GM12878 (cell line): ENCODE results near the gene EOMES. TPM values are rescaled to one million over a fixed set of nuclear protein-coding genes. Genes with fewer than 3 reads are reported as not detected.

Experiments
- ATAC-seq: fragments of 200-7000 bp; cut with Tn5 transposase; 3 replicates; pipeline ENCODE4 v1.9.1; 2020; ENCODE audit warnings: mild to moderate bottlenecking, moderate library complexity
- Bru-seq: library from RNA; stranded (reverse); fragments of 400-500 nt; gene quantifications from one replicate; lab custom pipeline; 2021; lab: Mats Ljungman, UMichigan
- BruChase-seq, 2 experiments: library from RNA; stranded (reverse); fragments of 400-500 nt; gene quantifications; one replicate each; lab custom pipeline; 2021; lab: Mats Ljungman, UMichigan
- BruUV-seq: library from RNA; stranded (reverse); fragments of 400-500 nt; replicated peaks from 2 replicates; lab custom pipeline; 2021; lab: Mats Ljungman, UMichigan
- CTCF ChIA-PET: fragments of 300-600 bp; sonication (Branson Sonifier 250); formaldehyde crosslinking; extraction: SDS; loops from one replicate; lab custom pipeline; 2021; ENCODE audit warnings: inconsistent platforms; lab: Yijun Ruan, JAX
- POLR2A ChIA-PET: fragments of 350-600 bp; formaldehyde crosslinking; extraction: SDS; loops from one replicate; lab custom pipeline; 2021; ENCODE audit warnings: inconsistent platforms; lab: Charles Lee
- RAD21 ChIA-PET: fragments of 300-600 bp; sonication (Branson Sonifier 250); formaldehyde crosslinking; loops from one replicate; lab custom pipeline; 2023; ENCODE audit warnings: antibody characterized with exemption; ENCODE audit not compliant: unreplicated experiment; lab: Charles Lee
- SMC1A ChIA-PET: fragments of 300-600 bp; sonication (Branson Sonifier 250); formaldehyde crosslinking; loops from one replicate; lab custom pipeline; 2023; ENCODE audit not compliant: unreplicated experiment, uncharacterized antibody; lab: Charles Lee
- DNase-seq: peaks from one replicate; pipeline ENCODE4 v3.0.0-alpha.2; 2011; ENCODE audit warnings: low read depth, low spot score
- FAIRE-seq: peaks from 3 replicates; lab custom pipeline; 2011; peaks lifted over from hg19 to GRCh38; lab: Jason Lieb, UNC
- H2AFZ ChIP-seq: 2 replicates; pipeline ENCODE4 v1.6.0; 2011; ENCODE audit warnings: low read depth, low read length, control low read depth; ENCODE audit not compliant: control insufficient read depth
- H3K27ac ChIP-seq: 2 replicates; pipeline ENCODE4 v1.5.1; 2011; ENCODE audit warnings: control low read depth; ENCODE audit not compliant: control insufficient read depth, insufficient read depth
- H3K27me3 ChIP-seq, 2 experiments: replicated peaks in 1 of 2; 2 replicates each; pipeline versions ENCODE4 v1.6.0 to v1.6.1; 2011; ENCODE audit warnings: low read length in 1 of 2; ENCODE audit not compliant: control insufficient read depth in 2 of 2, insufficient read depth in 2 of 2
- H3K36me3 ChIP-seq, 2 experiments: 2 replicates each; pipeline ENCODE4 v1.5.1; 2011; ENCODE audit warnings: low read length in 1 of 2; ENCODE audit not compliant: control insufficient read depth in 2 of 2, insufficient read depth in 2 of 2
- H3K4me1 ChIP-seq: 2 replicates; pipeline ENCODE4 v1.6.1; 2011; ENCODE audit warnings: mild to moderate bottlenecking, low read length, moderate library complexity, mixed read lengths; ENCODE audit not compliant: control insufficient read depth, insufficient read depth
- H3K4me2 ChIP-seq: 2 replicates; pipeline ENCODE4 v1.6.0; 2011; ENCODE audit warnings: control low read depth; ENCODE audit not compliant: control insufficient read depth, insufficient read depth
- H3K4me3 ChIP-seq: fragments of 200-600 bp; sonication (generic); 2 replicates; pipeline ENCODE4 v1.5.1; 2016
- H3K79me2 ChIP-seq: 2 replicates; pipeline ENCODE4 v1.6.0; 2011; ENCODE audit warnings: low read length; ENCODE audit not compliant: control insufficient read depth, insufficient read depth
- H3K9ac ChIP-seq: 2 replicates; pipeline ENCODE4 v1.8.0; 2011; ENCODE audit warnings: low read length, control low read depth, mixed read lengths; ENCODE audit not compliant: control insufficient read depth, insufficient read depth
- H3K9me3 ChIP-seq: replicated peaks from 3 replicates; pipeline ENCODE4 v1.5.1; 2011; ENCODE audit warnings: mild to moderate bottlenecking, low read length; ENCODE audit not compliant: control insufficient read depth, insufficient read depth
- H4K20me1 ChIP-seq: 2 replicates; pipeline ENCODE4 v1.6.0; 2011; ENCODE audit not compliant: control insufficient read depth, insufficient read depth
- EZH2 ChIP-seq: IDR thresholded peaks from 2 replicates; pipeline ENCODE4 v1.6.1; 2012; ENCODE audit warnings: low read depth, mild to moderate bottlenecking, control low read depth, inconsistent platforms, low read length, borderline replicate concordance; ENCODE audit not compliant: control insufficient read depth
- FOS ChIP-seq: IDR thresholded peaks from 3 replicates; pipeline ENCODE4 v1.6.1; 2011; ENCODE audit warnings: borderline replicate concordance; ENCODE audit not compliant: insufficient read length; ENCODE audit errors: extremely low read depth
- FOXM1 ChIP-seq: IDR thresholded peaks from 2 replicates; pipeline ENCODE4 v1.6.1; 2012; ENCODE audit warnings: low read depth, mild to moderate bottlenecking, inconsistent platforms, low read length, moderate library complexity
- IKZF1 ChIP-seq: fragments of 450-650 bp; conservative IDR thresholded peaks from 2 replicates; pipeline ENCODE4 v1.6.1; 2017; ENCODE audit warnings: antibody characterized with exemption, mild to moderate bottlenecking
- IKZF2 ChIP-seq, 2 experiments: fragments of 450-650 bp; IDR thresholded peaks; 2 replicates each; pipeline ENCODE4 v1.6.1; 2017; ENCODE audit warnings: mild to moderate bottlenecking in 2 of 2, moderate library complexity in 2 of 2
- TCF3 ChIP-seq: IDR thresholded peaks from 2 replicates; pipeline ENCODE4 v1.6.1; 2012; ENCODE audit warnings: low read depth, mild to moderate bottlenecking, low read length, borderline replicate concordance; ENCODE audit not compliant: insufficient read depth
- ZBED1 ChIP-seq: IDR thresholded peaks from 2 replicates; pipeline ENCODE4 v1.6.1; 2016; ENCODE audit warnings: borderline replicate concordance
- ZNF24 ChIP-seq: fragments of 450-650 bp; IDR thresholded peaks from 2 replicates; pipeline ENCODE4 v1.6.1; 2017; ENCODE audit warnings: antibody characterized with exemption, mild to moderate bottlenecking
- ZSCAN29 ChIP-seq: fragments of 450-650 bp; IDR thresholded peaks from 2 replicates; pipeline ENCODE4 v1.6.1; 2017; ENCODE audit warnings: mild to moderate bottlenecking, moderate library complexity
- ZZZ3 ChIP-seq: IDR thresholded peaks from 2 replicates; pipeline ENCODE4 v1.6.1; 2011; ENCODE audit warnings: low read depth; ENCODE audit not compliant: control insufficient read depth, insufficient read length
- WGBS: methylation state at CpG from one replicate; pipeline ENCODE4 v1.1.6; 2016; ENCODE audit warnings: low lambda C conversion rate; ENCODE audit not compliant: insufficient replicate concordance, insufficient coverage; ENCODE audit errors: missing lambda C conversion rate; 5-methylcytosine and 5-hydroxymethylcytosine counted together
- in situ Hi-C: fragments of 300-500 bp; cut with MboI; formaldehyde crosslinking; loops from 9 replicates; pipeline ENCODE4 v1.14.3; 2018; ENCODE audit warnings: mixed read lengths
- intact Hi-C: fragments of 100-400 bp; cut with micrococcal nuclease; formaldehyde crosslinking; loops from one replicate; pipeline ENCODE4 v1.14.2; 2022; ENCODE audit not compliant: unreplicated experiment
- long read RNA-seq, 2 experiments: library from polyadenylated mRNA; unstranded; transcript quantifications; one replicate each; pipeline ENCODE4 v2.0.0, GENCODE V29; 2019 to 2020
- polyA minus RNA-seq, 3 experiments: library from RNA; depleted of rRNA, polyadenylated mRNA; stranded (reverse); fragments of >200 nt; gene quantifications; 2 replicates each; pipeline ENCODE4 v1.2.3, GENCODE V29; 2011
- polyA plus RNA-seq, 11 experiments: library from polyadenylated mRNA; depleted of rRNA in 4 of 11; unstranded in 6 of 11; stranded (reverse) in 5 of 11; fragments of >200 nt; fragmentation: Nextera tagmentation in 4 of 11; fragmentation: Illumina TruSeq in 1 of 11; extraction: Ambion mirVana in 4 of 11; extraction: Trizol in 1 of 11; gene quantifications; 1 replicate in 1 of 11; 2 replicates in 10 of 11; pipeline versions ENCODE4 v1.2.1 to v1.2.3, GENCODE V29; 2011 to 2016; ENCODE audit warnings: inconsistent platforms in 2 of 11, missing spikeins in 2 of 11, low read depth in 1 of 11
- total RNA-seq, 4 experiments: library from RNA; depleted of rRNA in 3 of 4; stranded (reverse); fragments of >200 nt in 3 of 4; fragmentation: Illumina TruSeq in 1 of 4; extraction: Trizol in 1 of 4; gene quantifications; 2 replicates each; pipeline versions ENCODE4 v1.2.1 to v1.2.3, GENCODE V29; 2013 to 2021
- TF ChIP-seq, protein P1 (sequence below): IDR thresholded peaks from 2 replicates; pipeline ENCODE4 v1.6.1; 2012; ENCODE audit warnings: low read depth, low read length, improper control_type of control experiment
- TF ChIP-seq, protein P2 (sequence below): fragments of 450-650 bp; IDR thresholded peaks from 2 replicates; pipeline ENCODE4 v1.6.1; 2017; ENCODE audit warnings: mild to moderate bottlenecking, moderate library complexity

The EOMES gene
- 12.8 and 13.0 TPM in 2 replicates for total RNA-seq (2013; cell fraction: nucleolus; rRNA removed)
- total RNA-seq (2014; rRNA removed) = 5.3 and 5.5 TPM in 2 replicates
- total RNA-seq (2014; rRNA removed; fragmentation: Illumina TruSeq; extraction: Trizol) = 3.5 and 4.0 TPM in 2 replicates
- total RNA-seq (2021) = 5.5 and 6.1 TPM in 2 replicates
- not detected for polyA plus RNA-seq (2011; ENCODE audit: low read depth)
- 148 and 178 TPM in 2 replicates for polyA plus RNA-seq (2011; rRNA removed)
- polyA plus RNA-seq (2011; cell fraction: cytosol; rRNA removed) = 91.9 and 94.9 TPM in 2 replicates
- polyA plus RNA-seq (2011; cell fraction: nucleus; rRNA removed) = 127 and 131 TPM in 2 replicates
- polyA plus RNA-seq (2012) = 0.19 and 0.38 TPM in 2 replicates
- 6.6 TPM in 2 replicates for polyA plus RNA-seq (2014; fragmentation: Illumina TruSeq; extraction: Trizol)
- 1 to 10 TPM; 1.5 to 2.8 TPM for polyA plus RNA-seq (2014; fragmentation: Nextera tagmentation; extraction: Ambion mirVana)
- polyA plus RNA-seq (2014; rRNA removed) = 5.0 and 5.3 TPM in 2 replicates
- 1 to 10 TPM; 1.8 to 2.5 TPM for polyA plus RNA-seq (2016; fragmentation: Nextera tagmentation; extraction: Ambion mirVana)
- polyA minus RNA-seq (2011; rRNA and poly(A)+ RNA removed) = 105 and 117 TPM in 2 replicates
- 46.0 and 51.6 TPM in 2 replicates for polyA minus RNA-seq (2011; cell fraction: cytosol; rRNA and poly(A)+ RNA removed)
- polyA minus RNA-seq (2011; cell fraction: nucleus; rRNA and poly(A)+ RNA removed) = 51.7 and 77.5 TPM in 2 replicates
- Bru-seq, nascent RNA = percentile 76 among the genes with signal in this experiment
- BruChase-seq, experiment 1, labeled RNA remaining after a 6-hour chase = percentile 54 among the genes with signal in this experiment
- BruChase-seq, experiment 2, labeled RNA remaining after a 2-hour chase = percentile 66 among the genes with signal in this experiment
- long read RNA-seq, experiment 1, transcript EOMES-202 (6 exons, 2,829 nt) = major isoform, 8 of 23 reads
- long read RNA-seq, experiment 1, partial matches to known transcripts = 5 of 23 reads
- long read RNA-seq, experiment 1, other reads (novel, unspliced or antisense) = 9 of 23 reads
- long read RNA-seq, experiment 2, partial matches to known transcripts = 64 of 154 reads
- long read RNA-seq, experiment 2, other reads (novel, unspliced or antisense) = 83 of 154 reads

DNA sequence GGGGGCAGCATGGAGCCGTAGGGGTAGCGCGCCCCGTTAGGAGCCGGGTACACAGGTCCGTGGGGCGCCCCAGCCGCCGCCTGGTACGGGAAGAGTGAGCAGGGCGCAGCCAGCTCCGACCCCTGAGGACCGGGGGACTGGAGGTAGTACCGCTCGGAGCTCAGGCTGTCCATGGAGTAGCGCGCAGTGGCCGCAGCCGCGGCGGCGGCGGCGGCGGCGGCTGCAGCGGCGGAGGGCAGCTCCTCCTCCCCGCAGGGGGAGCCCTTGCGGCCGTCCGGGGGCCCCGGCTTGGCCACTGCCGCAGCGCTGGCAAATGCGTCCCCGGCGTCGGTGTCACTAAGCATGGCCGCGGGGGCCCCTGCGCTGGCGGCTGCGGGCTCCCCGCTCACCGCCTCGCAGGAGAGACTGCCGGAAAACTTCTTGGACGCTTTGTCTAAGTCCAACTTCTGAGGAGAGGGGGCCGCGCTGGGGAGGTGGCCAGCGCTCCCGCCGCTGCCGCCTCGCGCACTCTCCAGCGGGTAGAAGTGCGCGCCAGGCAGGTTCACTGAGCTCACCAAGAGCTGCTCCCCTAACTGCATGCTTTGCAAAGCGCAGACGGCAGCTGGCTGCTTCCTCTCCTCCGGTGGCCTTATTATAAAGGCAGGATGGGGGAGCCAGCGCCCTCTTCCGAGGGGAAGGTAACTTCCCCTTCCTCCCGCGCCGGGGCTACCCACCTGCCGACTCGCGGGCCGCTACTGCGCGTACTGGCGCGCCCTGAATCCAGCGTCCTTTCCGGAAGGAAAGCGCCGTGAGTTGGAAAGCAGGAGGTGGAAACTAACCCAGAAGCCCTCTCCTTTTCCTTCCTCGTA lies at the start of gene EOMES:
EOMES (minus strand) TSS at position 607 of the 848 bp plus-strand sequence; CDS start at position 578, 29 bp downstream.
- POLR2A ChIA-PET = interaction anchor here (0.7 to 6.0 kb wide), 21 partner anchors 9 to 607 kb away, joined by 3 to 34 read pairs (median 5); no protein-coding TSS in a partner anchor
- no peaks in the 10 kb centered on the region for H4K20me1 ChIP-seq
- H3K27ac ChIP-seq = no peak within 1 kb of the TSS
- H3K9me3 ChIP-seq = no peaks in the 10 kb centered on the region
- no peak within 1 kb of the TSS for H3K9ac ChIP-seq
- FAIRE-seq (no peak), DNase-seq (no peak), ATAC-seq (peak; percentile 65)
- 3% methylated on average over 69 of the region's 81 CpGs for WGBS
- intact Hi-C loops = loop anchor here (2.0 to 5.0 kb wide), 4 partner anchors 200 to 415 kb away; no protein-coding TSS in a partner anchor
- peak within 1 kb of the TSS; percentile 50 for H2AFZ ChIP-seq
- TSS peak; percentile 50 for BruUV-seq
- no peaks in the 10 kb centered on the region for H3K36me3 ChIP-seq
- RAD21 ChIA-PET = interaction anchor here (0.6 to 11.7 kb wide), 37 partner anchors 9 to 628 kb away, joined by 3 to 170 read pairs (median 4); partner anchors contain the start of gene CMC1
- no peaks in the 10 kb centered on the region for H3K79me2 ChIP-seq
- H3K27me3 ChIP-seq = peaks cover 2 to 14% of the 10 kb centered on the region in 2 experiments
- CTCF ChIA-PET = interaction anchor here (0.5 to 7.1 kb wide), 33 partner anchors 10 to 750 kb away, joined by 3 to 122 read pairs (median 4); no protein-coding TSS in a partner anchor
- SMC1A ChIA-PET = interaction anchor here (0.8 to 11.7 kb wide), 22 partner anchors 10 to 611 kb away, joined by 3 to 139 read pairs (median 4); no protein-coding TSS in a partner anchor
- in situ Hi-C loops = no loop called here
- H3K4me1 ChIP-seq = no peaks in the 10 kb centered on the region
- H3K4me3 ChIP-seq = peak within 1 kb of the TSS; percentile 44; the same call in 1 of the 2 replicates
- peak within 1 kb of the TSS; percentile 77 for H3K4me2 ChIP-seq
- TF ChIP-seq IKZF2 (IDR thresholded peaks at IDR 0.05) (peak; percentile 68 to 72; a peak in 3 of 4 replicates), FOXM1 (no peak), ZSCAN29 (peak; percentile 47; the same call in 1 of the 2 replicates), IKZF1 (peak; percentile 87), FOS (no peak), ZBED1 (no peak), ZNF24 (0 out of 2 replicates have a peak, but pooled peaks have one; percentile 52), EZH2 (no peak), ZZZ3 (no peak), TCF3 (no peak)
- TF ChIP-seq, protein P1, sequence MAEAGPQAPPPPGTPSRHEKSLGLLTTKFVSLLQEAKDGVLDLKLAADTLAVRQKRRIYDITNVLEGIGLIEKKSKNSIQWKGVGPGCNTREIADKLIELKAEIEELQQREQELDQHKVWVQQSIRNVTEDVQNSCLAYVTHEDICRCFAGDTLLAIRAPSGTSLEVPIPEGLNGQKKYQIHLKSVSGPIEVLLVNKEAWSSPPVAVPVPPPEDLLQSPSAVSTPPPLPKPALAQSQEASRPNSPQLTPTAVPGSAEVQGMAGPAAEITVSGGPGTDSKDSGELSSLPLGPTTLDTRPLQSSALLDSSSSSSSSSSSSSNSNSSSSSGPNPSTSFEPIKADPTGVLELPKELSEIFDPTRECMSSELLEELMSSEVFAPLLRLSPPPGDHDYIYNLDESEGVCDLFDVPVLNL = no peak
- TF ChIP-seq, protein P2, sequence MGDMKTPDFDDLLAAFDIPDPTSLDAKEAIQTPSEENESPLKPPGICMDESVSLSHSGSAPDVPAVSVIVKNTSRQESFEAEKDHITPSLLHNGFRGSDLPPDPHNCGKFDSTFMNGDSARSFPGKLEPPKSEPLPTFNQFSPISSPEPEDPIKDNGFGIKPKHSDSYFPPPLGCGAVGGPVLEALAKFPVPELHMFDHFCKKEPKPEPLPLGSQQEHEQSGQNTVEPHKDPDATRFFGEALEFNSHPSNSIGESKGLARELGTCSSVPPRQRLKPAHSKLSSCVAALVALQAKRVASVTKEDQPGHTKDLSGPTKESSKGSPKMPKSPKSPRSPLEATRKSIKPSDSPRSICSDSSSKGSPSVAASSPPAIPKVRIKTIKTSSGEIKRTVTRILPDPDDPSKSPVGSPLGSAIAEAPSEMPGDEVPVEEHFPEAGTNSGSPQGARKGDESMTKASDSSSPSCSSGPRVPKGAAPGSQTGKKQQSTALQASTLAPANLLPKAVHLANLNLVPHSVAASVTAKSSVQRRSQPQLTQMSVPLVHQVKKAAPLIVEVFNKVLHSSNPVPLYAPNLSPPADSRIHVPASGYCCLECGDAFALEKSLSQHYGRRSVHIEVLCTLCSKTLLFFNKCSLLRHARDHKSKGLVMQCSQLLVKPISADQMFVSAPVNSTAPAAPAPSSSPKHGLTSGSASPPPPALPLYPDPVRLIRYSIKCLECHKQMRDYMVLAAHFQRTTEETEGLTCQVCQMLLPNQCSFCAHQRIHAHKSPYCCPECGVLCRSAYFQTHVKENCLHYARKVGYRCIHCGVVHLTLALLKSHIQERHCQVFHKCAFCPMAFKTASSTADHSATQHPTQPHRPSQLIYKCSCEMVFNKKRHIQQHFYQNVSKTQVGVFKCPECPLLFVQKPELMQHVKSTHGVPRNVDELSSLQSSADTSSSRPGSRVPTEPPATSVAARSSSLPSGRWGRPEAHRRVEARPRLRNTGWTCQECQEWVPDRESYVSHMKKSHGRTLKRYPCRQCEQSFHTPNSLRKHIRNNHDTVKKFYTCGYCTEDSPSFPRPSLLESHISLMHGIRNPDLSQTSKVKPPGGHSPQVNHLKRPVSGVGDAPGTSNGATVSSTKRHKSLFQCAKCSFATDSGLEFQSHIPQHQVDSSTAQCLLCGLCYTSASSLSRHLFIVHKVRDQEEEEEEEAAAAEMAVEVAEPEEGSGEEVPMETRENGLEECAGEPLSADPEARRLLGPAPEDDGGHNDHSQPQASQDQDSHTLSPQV = peak; percentile 82
